ENCODE measurements around the gene PGAP3.

PGAP3 gene

GRCh38 chr17:39671651-39672521, 16.0 kb downstream of the PGAP3 start:
- peak; percentile 73 for DNase-seq

GRCh38 chr17:39670746-39671145, 17.1 kb downstream of the PGAP3 start:
- no peak for DNase-seq

GRCh38 chr17:39669897-39670735, 17.7 kb downstream of the PGAP3 start:
- DNase-seq = no peak

- DNase-seq = peak; percentile 88
Observed at GRCh38 chr17:39667945-39668924, 19.6 kb downstream of the PGAP3 start, which contains the start of gene PNMT. Gene PNMT (plus strand): TSS chr17:39668453. CDS start chr17:39668476, 23 bp downstream.

- peak; percentile 91 for DNase-seq
Observed at GRCh38 chr17:39667262-39667944, 20.5 kb downstream of the PGAP3 start.

GRCh38 chr17:39666601-39667261, 21.1 kb downstream of the PGAP3 start:
- DNase-seq = no peak

GRCh38 chr17:39666231-39666600, 21.6 kb downstream of the PGAP3 start:
- no peak for DNase-seq

GRCh38 chr17:39665642-39666224, 22.1 kb downstream of the PGAP3 start:
- DNase-seq = peak; percentile 69

GRCh38 chr17:39664581-39665561, 23.0 kb downstream of the PGAP3 start, which contains the start of gene TCAP:
Gene TCAP (plus strand): TSS chr17:39665349. CDS start chr17:39665360, 11 bp downstream.
- no peak for DNase-seq

GRCh38 chr17:39663688-39664580, 23.9 kb downstream of the PGAP3 start:
- DNase-seq = peak; percentile 67

GRCh38 chr17:39663340-39663687, 24.5 kb downstream of the PGAP3 start:
- DNase-seq = no peak

GRCh38 chr17:39662551-39663339, 25.1 kb downstream of the PGAP3 start:
- DNase-seq = no peak

GRCh38 chr17:39661744-39662541, 25.9 kb downstream of the PGAP3 start:
- DNase-seq = no peak

GRCh38 chr17:39660397-39661385, 27.2 kb downstream of the PGAP3 start:
- no peak for DNase-seq

GRCh38 chr17:39660011-39660360, 27.9 kb downstream of the PGAP3 start:
- DNase-seq = no peak

All from hematopoietic multipotent progenitor cell treated with erythropoietin and hydrocortisone succinate and interleukin-3 and kit ligand, for 6 days (in vitro differentiated cells).